Vagina (tissue), 2 donors: ENCODE data around the gene PITX2.

Experiments used
- POLR2A ChIP-seq, 2 donors: fragments of 450-650 bp; IDR thresholded peaks; one replicate each; pipeline ENCODE4 v1.6.1; 2017; ENCODE audit warnings: antibody characterized with exemption in 2 of 2, mild to moderate bottlenecking in 2 of 2, moderate library complexity in 2 of 2
- POLR2AphosphoS5 ChIP-seq, 2 donors: sonication (generic); formaldehyde crosslinking; IDR thresholded peaks; one replicate each; pipeline ENCODE4 v1.9.0; 2017; ENCODE audit warnings: antibody characterized with exemption in 2 of 2, mild to moderate bottlenecking in 2 of 2, low read depth in 1 of 2; ENCODE audit not compliant: insufficient read depth in 1 of 2
- TF ChIP-seq, protein P1 (sequence below), 3 experiments: fragments of 450-650 bp in 2 of 3; fragments of 200-600 bp in 1 of 3; sonication (generic) in 1 of 3; IDR thresholded peaks; one replicate each; pipeline ENCODE4 v1.5.1; 2017 to 2019; ENCODE audit warnings: antibody characterized with exemption in 3 of 3, mild to moderate bottlenecking in 2 of 3, moderate library complexity in 2 of 3

DNA sequence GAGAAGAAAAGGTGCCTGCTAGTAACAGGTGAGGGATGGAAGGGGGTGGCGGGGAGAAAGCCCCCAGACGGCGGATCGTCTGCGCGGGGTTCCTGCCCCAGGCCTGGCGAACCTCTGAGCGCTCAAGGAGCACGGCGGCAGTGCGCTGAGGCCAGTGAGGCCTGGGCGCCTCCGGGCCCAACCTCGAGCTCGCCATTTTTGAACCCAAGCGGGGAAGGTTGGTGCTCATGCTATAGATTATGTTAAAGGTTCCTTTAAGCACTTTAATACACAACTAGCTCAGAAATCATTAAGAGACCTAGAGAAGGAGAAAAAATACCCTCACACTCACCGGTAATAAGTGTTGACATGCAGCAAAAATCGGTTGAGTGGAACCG, 7.9 kb downstream of the PITX2 start:
- TF ChIP-seq POLR2A (IDR thresholded peaks at IDR 0.05) = no peak
- TF ChIP-seq, protein P1, sequence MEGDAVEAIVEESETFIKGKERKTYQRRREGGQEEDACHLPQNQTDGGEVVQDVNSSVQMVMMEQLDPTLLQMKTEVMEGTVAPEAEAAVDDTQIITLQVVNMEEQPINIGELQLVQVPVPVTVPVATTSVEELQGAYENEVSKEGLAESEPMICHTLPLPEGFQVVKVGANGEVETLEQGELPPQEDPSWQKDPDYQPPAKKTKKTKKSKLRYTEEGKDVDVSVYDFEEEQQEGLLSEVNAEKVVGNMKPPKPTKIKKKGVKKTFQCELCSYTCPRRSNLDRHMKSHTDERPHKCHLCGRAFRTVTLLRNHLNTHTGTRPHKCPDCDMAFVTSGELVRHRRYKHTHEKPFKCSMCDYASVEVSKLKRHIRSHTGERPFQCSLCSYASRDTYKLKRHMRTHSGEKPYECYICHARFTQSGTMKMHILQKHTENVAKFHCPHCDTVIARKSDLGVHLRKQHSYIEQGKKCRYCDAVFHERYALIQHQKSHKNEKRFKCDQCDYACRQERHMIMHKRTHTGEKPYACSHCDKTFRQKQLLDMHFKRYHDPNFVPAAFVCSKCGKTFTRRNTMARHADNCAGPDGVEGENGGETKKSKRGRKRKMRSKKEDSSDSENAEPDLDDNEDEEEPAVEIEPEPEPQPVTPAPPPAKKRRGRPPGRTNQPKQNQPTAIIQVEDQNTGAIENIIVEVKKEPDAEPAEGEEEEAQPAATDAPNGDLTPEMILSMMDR (IDR thresholded peaks at IDR 0.05) = no peak
- TF ChIP-seq POLR2AphosphoS5 (IDR thresholded peaks at IDR 0.05; ENCODE audit: insufficient read depth in 1 of 2, low read depth in 1 of 2) = no peak
